ENCODE measurements around the gene NAA50.

The NAA50 gene

DNA sequence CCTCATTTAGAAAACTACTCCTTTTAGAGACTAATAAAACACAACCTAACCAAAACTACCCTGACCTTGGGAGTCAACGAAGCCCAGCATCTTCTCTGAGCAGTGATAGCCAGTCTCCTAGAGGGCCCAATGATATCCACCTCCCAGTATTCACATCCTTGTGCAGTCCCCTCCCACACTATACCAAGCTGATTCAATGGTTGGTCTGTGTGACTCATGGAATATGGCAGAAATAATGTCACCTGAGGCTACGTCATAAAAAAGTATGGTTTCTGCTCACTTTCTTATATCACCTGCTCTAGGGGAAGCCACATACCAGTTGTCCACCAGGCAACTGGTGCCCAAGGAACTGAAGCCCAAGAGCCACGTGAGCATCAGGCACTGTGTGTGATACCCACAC lies 28.2 kb downstream of the NAA50 start:
- Mint-ChIP-seq H3K27ac (peak overlapping the region; percentile 74), H3K4me3 (no peak overlapping the region), H3K36me3 (peaks cover 48% of the 10 kb centered on the region), H3K4me1 (peaks cover 9% of the 10 kb centered on the region), H3K9me3 (no peaks in the 10 kb centered on the region)
- ATAC-seq (peak; percentile 95), DNase-seq (ENCODE audit: low spot score in 2 of 2) (no peak)

DNA sequence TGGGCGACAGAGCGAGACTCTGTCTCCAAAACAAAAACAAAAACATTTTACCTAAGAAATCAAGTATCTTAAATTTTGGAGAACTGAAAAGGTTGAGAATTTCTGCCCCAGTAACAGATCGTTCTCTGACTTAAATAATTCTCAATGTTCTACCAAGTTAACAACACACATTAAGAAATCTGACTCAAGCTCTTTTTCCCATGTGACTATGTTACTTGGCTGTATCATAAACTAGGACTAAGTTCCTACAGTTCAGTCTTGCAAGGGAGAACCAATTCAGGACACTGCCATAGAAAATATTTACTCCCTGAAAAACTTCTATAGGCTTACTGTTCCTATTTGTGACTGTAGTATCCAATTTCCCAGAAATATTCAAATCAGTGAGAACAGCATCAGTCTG lies 28.7 kb downstream of the NAA50 start:
- Mint-ChIP-seq H3K36me3 (peaks cover 43% of the 10 kb centered on the region), H3K27ac (peak overlapping the region; percentile 74)

DNA sequence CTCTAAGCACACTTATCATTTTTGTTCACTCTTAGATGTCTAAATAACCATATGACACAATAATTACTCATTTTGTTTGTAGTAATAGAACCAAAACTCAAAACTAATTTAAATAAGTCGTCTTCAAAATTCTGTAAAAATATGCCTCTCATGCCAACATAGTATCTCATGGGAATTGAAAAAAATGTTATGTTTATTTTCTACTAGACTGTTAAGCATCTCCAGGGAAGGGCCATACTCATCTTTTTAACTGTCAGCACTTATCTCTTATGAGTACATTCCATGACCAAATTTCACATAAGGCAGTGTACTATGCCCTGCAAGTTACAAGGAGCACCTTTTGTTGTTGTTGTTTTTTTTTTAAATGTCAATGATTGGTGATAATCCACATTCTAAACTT lies 31.3 kb downstream of the NAA50 start:
- Mint-ChIP-seq H3K4me3 (no peak overlapping the region), H3K36me3 (peaks cover 17% of the 10 kb centered on the region), H3K9me3 (no peaks in the 10 kb centered on the region), H3K4me1 (peaks cover 16% of the 10 kb centered on the region), H3K27ac (no peak overlapping the region)
- no peak for DNase-seq (ENCODE audit: low spot score in 2 of 2)
- ATAC-seq = no peak

More for the DNA sequence above, 28.7 kb downstream of the NAA50 start:
- DNase-seq (ENCODE audit: low spot score in 2 of 2) (no peak), ATAC-seq (no peak)
- Mint-ChIP-seq H3K9me3 (no peaks in the 10 kb centered on the region), H3K4me3 (no peak overlapping the region), H3K4me1 (peaks cover 13% of the 10 kb centered on the region)

DNA sequence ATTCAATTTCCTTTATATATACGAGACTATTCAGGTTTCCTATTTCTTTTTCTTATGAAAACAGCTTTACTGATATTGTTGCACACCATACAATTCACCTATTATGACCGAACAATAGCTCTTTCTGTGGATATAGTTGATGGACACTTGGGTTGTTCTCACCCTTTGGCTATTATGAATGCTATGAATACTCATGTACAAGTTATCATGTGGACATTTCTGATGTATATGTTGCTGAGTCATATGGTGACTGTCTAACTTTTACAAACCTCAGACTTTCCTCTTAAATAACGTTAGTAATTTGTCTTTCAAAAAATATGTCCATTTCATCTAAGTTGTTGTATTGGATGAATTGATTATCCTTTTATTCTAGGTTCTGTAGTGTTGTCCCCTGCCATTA lies 33.9 kb downstream of the NAA50 start:
- H3K4me1 Mint-ChIP-seq = peaks cover 7% of the 10 kb centered on the region
- no peak overlapping the region for H3K27ac Mint-ChIP-seq
- no peak overlapping the region for H3K4me3 Mint-ChIP-seq
- H3K36me3 Mint-ChIP-seq = no peaks in the 10 kb centered on the region
- ATAC-seq = peak; percentile 74
- DNase-seq (ENCODE audit: low spot score in 2 of 2) = no peak
- no peaks in the 10 kb centered on the region for H3K9me3 Mint-ChIP-seq

DNA sequence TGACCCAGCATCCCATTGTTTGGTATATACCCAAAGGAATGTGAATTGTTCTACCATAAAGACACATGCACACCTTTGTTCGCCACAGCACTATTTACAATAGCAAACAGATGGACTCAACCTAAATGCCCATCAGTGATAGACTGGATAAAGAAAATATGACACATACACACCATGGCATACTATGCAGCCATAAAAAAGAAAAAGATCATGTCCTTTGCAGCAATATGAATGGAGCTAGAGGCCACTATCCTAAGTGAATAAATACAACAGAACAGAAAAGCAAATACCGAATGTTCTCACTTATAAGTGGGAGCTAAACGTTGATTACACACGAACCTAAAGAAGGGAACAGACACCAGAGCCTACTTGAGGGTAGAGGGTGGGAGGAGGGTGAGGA lies 38.2 kb downstream of the NAA50 start:
- no peak for ATAC-seq
- no peaks in the 10 kb centered on the region for H3K9me3 Mint-ChIP-seq

DNA sequence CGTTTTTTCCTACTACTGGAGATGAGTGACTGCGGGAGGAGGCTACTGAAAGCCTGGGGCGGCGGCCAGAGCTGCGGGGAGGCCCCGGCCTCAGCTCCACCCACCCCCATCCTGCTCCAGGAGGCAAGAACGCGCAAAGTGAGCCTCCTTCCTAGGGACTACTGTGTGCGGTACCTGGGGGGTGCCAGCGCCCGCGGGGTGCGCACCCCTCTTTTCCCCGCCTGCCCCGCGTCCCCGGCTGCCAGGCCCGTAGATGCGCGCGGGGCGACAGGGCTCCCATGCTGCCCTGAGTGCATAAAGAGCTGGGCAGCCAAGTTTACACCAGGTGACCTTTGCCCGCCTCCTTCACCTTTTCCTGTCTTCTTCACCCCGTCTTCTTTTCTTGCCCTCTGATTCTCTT lies 47.1 kb downstream of the NAA50 start:
- Mint-ChIP-seq H3K4me3 (no peak overlapping the region), H3K27ac (no peak overlapping the region), H3K4me1 (peaks cover 16% of the 10 kb centered on the region), H3K9me3 (no peaks in the 10 kb centered on the region), H3K36me3 (peaks cover 15% of the 10 kb centered on the region)
- DNase-seq (ENCODE audit: low spot score in 2 of 2) (no peak), ATAC-seq (no peak)

More for the DNA sequence above, 38.2 kb downstream of the NAA50 start:
- Mint-ChIP-seq H3K4me1 (peaks cover 7% of the 10 kb centered on the region), H3K27ac (no peak overlapping the region), H3K4me3 (no peak overlapping the region), H3K36me3 (no peaks in the 10 kb centered on the region)
- DNase-seq (ENCODE audit: low spot score in 2 of 2) = no peak

DNA sequence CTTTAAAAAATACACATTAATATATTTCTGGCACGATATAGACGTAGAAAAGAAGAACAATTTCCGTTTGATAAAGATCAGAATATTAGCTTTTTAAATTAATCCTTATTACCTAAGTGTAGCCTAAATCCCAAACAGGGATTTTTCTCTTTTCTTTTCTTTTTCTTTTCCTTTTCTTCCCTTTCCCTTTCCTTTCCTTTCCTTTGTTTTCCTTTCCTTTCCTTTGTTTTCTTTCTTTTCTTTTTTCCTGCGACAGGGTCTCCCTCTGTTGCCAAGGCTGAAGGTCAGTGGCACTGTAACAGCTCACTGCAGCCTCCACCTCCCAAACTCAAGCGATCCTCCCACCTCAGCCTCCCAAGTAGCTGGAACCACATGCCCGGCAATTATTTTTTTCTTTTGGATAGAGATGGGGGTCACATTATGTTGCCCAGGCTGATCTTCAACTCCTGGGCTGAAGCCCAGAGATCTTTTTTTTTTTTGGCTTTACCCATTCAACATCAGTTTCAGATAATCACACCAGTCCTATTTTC lies 47.8 kb downstream of the NAA50 start:
- DNase-seq (ENCODE audit: low spot score in 2 of 2) = no peak
- no peak for ATAC-seq
- Mint-ChIP-seq H3K27ac (no peak overlapping the region), H3K4me3 (no peak overlapping the region), H3K36me3 (peaks cover 15% of the 10 kb centered on the region), H3K9me3 (no peaks in the 10 kb centered on the region), H3K4me1 (peaks cover 23% of the 10 kb centered on the region)

DNA sequence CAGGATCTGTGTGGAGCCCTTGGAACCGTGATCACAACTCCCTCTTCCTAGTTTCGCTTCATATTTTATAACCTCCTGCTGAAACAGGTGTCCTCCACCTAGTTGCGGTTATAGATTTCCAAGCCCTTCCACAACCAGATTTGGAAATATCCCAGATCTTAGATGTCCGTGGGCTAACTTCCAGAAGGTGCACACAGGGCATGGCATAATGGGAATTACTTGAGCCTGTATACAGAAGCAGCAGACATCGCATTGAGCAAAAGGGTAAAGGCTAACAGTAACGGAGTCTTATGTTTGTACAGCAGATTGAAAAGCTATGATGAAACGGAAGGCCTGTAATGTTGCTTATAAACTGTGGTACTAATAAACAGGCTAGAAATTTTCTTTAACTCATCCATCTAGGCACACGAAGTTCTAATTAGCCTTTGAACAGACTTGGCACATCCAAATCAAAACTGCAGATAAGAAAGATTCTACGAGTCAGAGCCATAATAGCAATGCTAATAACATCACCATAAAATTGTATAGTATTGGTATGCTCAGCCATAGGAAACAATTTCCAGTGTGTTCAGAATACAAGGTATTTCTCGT lies 48.5 kb downstream of the NAA50 start:
- Mint-ChIP-seq H3K27ac (no peak overlapping the region), H3K4me1 (peaks cover 25% of the 10 kb centered on the region), H3K9me3 (no peaks in the 10 kb centered on the region), H3K36me3 (peaks cover 15% of the 10 kb centered on the region), H3K4me3 (no peak overlapping the region)
- ATAC-seq (no peak), DNase-seq (ENCODE audit: low spot score in 2 of 2) (no peak)

DNA sequence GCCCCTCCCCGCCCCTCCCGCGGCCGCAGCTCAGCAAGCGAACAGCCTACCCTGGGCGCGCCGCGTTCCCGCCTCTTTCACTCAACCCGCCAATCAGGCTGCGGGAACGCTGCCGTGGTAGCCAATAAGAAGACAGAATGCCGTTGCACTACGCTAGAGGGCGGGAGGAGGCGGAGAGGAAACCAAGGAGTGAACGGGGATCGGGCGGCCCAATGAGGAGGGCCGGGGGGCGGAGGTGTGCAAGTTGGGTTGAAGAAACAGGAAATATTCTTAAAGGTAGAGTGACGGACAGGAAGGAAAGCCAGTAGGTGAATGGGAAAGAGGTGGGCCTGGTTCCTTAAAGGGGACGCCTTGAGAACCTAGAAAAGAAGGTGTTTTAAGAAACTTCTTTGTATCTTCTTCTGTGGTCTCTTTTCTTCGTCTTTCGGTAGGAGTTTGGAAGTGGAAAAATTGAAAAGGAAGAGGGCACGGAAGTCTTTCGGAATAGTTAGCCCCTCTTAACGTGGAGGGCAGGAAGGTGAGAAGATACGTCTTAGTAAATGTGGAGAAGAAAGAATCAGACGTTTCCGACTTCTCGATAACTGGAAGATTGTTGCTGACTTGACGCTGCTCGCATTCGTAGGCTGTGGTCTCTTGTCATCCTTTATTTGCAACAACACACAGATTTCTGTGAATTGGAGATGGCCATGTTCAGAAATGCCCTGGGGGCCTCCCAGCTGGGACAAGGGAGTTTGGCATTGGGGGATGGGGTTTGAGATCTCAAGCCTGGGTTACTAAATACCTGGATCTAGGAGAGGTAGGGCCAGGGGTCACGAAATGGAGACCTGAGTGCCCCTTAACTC lies 49.2 kb downstream of the NAA50 start:
- DNase-seq (ENCODE audit: low spot score in 2 of 2) (peak; percentile 97 to 99), ATAC-seq (peak; percentile 92)
- H3K36me3 Mint-ChIP-seq = peaks cover 15% of the 10 kb centered on the region
- no peak overlapping the region for H3K4me3 Mint-ChIP-seq
- no peak overlapping the region for H3K27ac Mint-ChIP-seq
- no peaks in the 10 kb centered on the region for H3K9me3 Mint-ChIP-seq
- H3K4me1 Mint-ChIP-seq = peaks cover 25% of the 10 kb centered on the region

DNA sequence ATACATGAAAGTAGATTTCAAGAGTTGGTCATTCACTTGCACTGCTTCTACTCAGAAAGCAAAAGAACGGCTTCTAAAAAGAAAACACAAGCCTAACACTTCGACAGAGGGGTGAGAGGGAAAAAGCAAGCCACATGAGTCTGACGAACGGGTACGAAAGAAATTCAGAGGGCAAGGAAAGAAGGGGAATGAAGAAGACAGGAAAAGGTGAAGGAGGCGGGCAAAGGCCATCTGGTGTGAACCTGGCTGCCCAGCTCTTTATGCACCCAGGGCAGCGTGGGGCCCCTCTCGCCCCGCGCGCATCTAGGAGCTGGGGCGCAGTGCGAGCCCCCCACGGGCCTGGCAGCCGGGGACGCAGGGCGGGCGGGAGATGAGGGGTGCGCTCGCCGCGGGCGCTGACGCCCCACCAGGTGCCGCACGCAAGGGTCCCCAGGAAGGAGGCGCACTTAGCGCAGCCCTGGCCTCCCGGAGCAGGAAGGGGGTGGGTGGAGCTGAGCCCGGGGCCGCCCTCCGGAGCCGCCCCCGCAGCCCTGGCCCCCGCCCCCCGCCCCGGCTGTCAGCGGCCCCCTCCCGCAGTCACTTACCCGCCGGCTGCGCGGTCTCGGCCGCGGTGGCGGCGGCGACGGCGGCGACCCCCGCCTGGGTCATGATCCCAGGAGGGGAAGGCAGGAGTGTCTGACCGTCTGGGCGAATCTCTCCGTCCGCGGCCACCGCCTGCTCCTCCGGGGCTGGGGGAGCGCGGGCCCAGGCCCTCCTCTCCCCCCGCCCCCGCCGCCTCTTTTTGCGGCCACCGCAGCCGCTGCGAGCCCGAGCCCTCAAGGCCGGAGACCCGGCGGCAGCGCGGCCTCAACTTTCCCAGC lies 50.0 kb downstream of the NAA50 start, which contains the start of gene USF3:
Gene USF3, minus strand, starts transcription at position 857 of the 860 bp plus-strand sequence. CDS start 21,764 bp downstream, outside the sequence.
- Mint-ChIP-seq H3K4me1 (peaks cover 25% of the 10 kb centered on the region), H3K9me3 (no peaks in the 10 kb centered on the region), H3K36me3 (peaks cover 15% of the 10 kb centered on the region), H3K27ac (peak within 1 kb of the TSS; percentile 94), H3K4me3 (no peak within 1 kb of the TSS)
- peak; percentile 66 to 87 for DNase-seq (ENCODE audit: low spot score in 2 of 2)
- ATAC-seq = peak; percentile 80

DNA sequence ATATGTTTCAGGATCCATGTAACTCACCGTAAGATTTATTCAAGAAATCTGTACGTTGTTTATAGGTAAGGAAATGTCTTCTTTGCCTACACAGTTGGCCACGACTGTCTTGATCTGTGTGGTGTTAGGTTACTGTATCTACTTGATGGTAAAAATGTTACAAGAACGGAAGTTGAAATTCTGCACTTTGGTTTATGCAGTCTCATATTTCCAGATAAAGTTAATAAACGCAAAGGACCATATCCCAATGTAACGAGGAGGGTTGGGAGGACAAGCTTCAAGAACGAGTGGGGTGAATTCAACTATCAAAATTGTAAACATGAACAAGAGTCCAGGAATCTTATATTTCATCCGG lies 50.6 kb downstream of the NAA50 start:
- Mint-ChIP-seq H3K4me1 (peaks cover 25% of the 10 kb centered on the region), H3K9me3 (no peaks in the 10 kb centered on the region), H3K36me3 (peaks cover 15% of the 10 kb centered on the region), H3K4me3 (no peak overlapping the region), H3K27ac (peak overlapping the region; percentile 94)
- no peak for DNase-seq (ENCODE audit: low spot score in 2 of 2)
- ATAC-seq = no peak

DNA sequence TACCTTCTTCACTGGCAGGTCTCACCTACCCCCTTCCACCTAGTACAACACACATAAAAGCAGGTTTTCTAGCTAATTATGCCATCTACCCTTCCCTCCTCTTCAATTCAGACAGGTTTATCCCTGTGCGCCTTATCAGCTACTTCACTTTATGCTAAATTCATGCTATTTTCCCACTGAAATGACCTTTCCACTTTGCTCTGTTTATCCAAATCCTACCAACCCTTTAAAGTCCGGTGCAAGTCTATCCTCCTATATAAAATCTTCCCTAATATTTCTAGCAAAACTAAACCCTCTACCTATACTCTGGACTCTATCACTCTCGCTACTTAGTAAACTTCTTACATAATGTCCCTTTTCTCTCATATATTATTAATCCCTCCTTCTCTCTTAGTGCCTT lies 55.6 kb downstream of the NAA50 start:
- Mint-ChIP-seq H3K4me3 (no peak overlapping the region), H3K27ac (no peak overlapping the region), H3K4me1 (peaks cover 20% of the 10 kb centered on the region), H3K9me3 (no peaks in the 10 kb centered on the region), H3K36me3 (peaks cover 4% of the 10 kb centered on the region)
- no peak for ATAC-seq
- DNase-seq (ENCODE audit: low spot score in 2 of 2) = no peak

DNA sequence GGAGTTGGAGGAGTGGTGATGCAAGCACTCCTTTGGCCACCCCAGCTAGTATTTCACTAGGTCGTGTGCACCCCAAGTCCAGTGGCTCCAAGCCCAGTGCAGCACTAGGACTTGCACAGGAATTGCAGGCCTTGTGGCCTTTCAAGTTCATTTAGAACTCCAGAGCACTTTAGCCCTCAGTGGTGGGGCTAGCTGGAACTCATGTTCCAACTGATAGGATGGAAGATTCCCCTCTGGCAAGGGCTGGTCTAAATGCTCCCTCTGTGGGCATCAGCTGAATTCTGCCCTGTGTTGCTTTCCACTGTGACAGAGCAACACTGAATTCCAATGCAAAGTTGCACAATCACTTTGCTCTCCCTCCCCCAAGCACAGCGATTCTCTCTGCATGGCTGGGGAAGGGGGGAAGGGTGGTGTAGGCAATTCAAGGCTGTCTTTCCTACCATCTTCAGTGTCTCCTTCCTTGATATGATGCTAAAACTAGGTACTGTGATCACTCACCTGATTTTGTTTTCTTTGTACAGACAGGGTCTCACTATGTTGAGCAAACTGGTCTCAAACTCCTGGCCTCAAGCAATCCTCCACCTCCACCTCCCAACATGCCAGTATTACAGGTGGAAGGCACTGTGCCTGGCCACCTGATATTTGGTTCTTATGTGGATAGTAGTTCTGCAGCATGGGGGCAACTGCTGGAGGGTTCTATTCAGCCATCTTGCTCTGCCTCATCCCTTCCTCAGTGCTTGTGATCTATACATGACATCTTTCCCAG lies 59.9 kb downstream of the NAA50 start:
- peaks cover 10% of the 10 kb centered on the region for H3K9me3 Mint-ChIP-seq
- no peak for DNase-seq (ENCODE audit: low spot score in 2 of 2)

DNA sequence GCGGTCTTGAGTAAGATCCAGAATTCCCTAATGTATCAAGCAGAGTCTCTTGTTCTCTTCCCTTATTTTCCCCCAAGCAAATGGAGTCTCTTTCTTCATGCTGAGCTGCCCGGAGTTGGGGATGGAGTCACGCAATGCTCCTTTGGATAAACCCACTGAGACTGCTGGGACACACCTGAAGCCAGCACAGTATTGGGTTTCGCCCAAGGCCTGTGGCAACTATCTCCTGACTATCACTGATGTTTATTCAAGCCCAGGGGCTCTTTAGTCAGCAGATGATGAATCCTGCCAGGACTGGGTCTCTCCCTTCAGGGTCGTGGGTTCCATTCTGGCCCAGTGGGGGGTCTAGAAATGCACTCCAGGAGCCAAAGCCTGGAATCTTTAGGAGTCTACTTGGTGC lies 60.9 kb downstream of the NAA50 start:
- H3K4me3 Mint-ChIP-seq = no peak overlapping the region
- H3K9me3 Mint-ChIP-seq = peaks cover 10% of the 10 kb centered on the region
- DNase-seq (ENCODE audit: low spot score in 2 of 2) (no peak), ATAC-seq (no peak)
- H3K4me1 Mint-ChIP-seq = no peaks in the 10 kb centered on the region
- H3K36me3 Mint-ChIP-seq = no peaks in the 10 kb centered on the region
- no peak overlapping the region for H3K27ac Mint-ChIP-seq

More for the DNA sequence above, 59.9 kb downstream of the NAA50 start:
- no peak for ATAC-seq
- no peaks in the 10 kb centered on the region for H3K4me1 Mint-ChIP-seq
- no peak overlapping the region for H3K27ac Mint-ChIP-seq
- no peaks in the 10 kb centered on the region for H3K36me3 Mint-ChIP-seq
- no peak overlapping the region for H3K4me3 Mint-ChIP-seq
